ENCODE results near the gene USP9Y.
A peak's percentile ranks its signal among the peaks of the same experiment; 100 is the strongest.

Gene USP9Y

DNA sequence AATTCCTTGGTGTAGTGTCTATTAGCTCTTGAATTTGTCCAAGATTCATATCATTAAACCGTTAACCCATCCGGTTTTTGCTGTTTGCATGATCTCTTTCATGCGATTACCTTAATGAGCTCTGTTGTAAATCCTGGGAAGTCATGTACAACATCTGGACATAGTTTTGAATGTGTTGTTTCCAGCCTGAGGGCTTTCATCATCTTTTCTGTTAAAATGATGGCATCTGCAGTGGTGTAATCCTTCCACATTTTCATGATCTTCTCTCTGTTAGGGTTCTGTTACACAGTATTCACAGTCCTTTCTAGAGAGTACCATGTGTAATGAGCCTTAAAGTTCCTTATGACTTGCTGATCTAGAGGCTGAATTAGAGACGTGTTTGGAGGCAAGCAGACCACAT is 64.9 kb downstream of the USP9Y start:
- DNase-seq, result no peak

GRCh38 chrY:12784521-12784920 is 83.5 kb downstream of the USP9Y start:
- DNase-seq, result no peak

- DNase-seq, result no peak
Measured at GRCh38 chrY:12793999-12794398, 93.0 kb downstream of the USP9Y start.

GRCh38 chrY:12808046-12808445 is 107.0 kb downstream of the USP9Y start:
- no peak for DNase-seq

DNA sequence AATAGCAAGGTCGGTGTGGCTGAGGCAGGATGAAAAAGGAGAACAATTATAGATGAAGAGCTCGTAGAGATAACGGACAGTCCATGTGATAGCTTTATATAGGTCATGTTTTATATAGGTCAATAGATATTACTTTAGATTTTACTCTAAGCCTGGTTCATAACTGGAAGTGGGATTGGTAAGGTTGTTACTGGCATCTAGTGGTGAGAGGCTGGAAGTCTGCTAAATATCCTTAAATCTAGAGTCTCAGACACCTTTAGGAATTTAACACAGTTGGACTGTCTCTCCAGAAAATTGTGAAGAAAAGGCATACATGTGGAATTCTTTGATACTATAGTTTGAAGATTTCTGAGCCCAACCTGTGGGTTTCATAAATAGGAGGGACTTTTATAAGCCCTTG is 108.0 kb downstream of the USP9Y start:
- no peak for DNase-seq

- no peak for DNase-seq
Measured at GRCh38 chrY:12823408-12823807, 122.4 kb downstream of the USP9Y start.

DNA sequence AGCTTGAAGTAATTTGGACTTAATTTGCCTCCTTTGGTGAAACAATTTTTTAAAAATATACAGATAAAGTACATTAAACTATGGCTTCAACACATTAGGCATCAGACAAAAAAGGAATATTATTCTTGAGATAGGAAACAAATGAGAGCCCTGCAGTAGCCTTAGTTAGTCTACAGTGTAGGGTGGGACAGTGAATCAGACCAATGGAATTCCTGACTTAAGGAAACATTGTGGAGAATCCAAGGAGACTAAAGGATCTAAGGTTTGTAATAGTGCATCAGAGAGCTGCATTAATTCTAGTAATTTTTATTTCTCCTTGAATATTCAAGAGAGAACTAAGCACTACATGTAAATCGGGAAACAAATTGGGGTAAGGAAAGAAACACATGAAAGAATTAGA is 125.8 kb downstream of the USP9Y start:
- no peak for DNase-seq

DNA sequence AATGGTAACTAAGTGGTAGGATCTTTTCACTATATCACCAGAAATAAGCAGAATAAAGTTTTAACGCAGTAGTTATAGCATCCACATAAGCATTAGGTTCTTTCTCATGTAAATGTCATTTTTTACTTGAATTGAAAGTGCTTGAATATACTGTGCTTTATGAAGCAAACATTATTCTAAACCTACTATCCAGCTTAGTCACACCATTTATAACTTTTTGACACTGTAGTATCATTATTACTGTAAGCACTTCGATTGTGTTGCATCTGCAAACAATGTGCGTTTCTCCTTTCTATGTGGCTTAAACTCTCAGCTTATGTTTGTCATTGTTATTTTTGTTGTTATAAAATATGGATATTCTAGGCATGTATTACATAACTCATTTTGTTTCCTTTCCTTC is 132.3 kb downstream of the USP9Y start:
- DNase-seq, result no peak

GRCh38 chrY:12837550-12837949 is 136.5 kb downstream of the USP9Y start:
- DNase-seq, result no peak

DNA sequence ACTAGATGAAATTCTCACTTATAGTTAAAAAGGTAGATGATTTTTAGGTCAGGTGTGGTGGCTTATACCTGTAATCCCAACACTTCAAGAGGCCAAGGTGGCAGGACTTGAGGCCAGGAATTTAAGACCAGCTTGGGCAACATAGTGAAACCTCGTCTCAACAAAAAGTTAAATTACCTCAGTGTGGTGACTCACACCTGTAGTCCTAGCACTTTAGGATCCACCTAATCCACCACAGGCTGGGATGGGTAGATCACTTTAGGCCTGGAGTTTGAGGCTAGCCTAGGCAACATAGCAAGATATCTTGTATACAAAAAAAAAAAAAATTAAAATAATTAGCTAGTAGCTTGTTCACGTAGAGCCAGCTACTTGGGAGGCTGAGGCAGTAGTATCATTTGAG is 140.3 kb downstream of the USP9Y start:
- no peak for DNase-seq

- no peak for DNase-seq
Measured at GRCh38 chrY:12846793-12847192, 145.8 kb downstream of the USP9Y start.

DNA sequence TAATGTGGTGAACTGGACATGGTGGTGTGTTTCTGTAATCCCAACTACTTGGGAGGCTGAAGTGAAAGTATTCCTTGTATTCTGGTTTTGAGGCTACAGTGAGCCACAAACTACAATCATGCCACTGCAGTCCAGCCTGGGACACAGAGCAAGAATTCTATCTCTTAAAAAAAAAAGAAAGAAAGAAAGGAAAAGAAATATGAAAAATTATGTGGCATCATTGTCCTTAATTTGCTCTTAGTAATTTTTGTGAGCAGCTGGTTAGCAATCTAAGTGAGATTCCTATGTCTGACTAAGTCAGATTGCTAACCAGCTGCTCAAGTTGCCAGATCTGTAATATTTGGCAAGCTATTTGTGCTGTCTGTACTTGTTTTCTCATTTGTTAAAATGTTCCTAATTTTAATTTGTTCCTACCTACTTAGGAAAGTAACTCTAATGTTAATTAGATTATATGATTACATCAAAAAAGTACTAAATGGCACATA is 154.8 kb downstream of the USP9Y start:
- no peak for DNase-seq

DNA sequence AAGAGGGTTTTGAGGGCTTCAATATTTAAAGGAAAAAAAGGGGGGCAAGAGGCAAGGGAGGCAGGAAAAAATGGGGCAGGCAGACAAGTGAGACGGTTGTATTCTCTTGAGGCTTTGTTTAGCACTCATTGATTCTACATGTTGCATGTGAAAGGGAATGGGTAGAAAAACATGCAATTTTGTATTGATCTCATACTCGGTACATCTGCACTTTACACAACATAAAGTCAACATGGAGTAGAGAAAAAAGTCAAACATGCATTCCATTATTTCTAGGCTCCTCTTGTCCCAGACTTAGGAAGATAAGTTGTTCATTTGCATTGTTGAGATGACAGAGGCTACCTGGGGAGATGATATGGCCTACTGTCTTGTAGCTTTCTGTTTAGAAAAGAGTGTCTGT is 166.9 kb downstream of the USP9Y start:
- DNase-seq, result no peak

GRCh38 chrY:12896973-12897372 is 195.9 kb downstream of the USP9Y start:
- no peak for DNase-seq

DNA sequence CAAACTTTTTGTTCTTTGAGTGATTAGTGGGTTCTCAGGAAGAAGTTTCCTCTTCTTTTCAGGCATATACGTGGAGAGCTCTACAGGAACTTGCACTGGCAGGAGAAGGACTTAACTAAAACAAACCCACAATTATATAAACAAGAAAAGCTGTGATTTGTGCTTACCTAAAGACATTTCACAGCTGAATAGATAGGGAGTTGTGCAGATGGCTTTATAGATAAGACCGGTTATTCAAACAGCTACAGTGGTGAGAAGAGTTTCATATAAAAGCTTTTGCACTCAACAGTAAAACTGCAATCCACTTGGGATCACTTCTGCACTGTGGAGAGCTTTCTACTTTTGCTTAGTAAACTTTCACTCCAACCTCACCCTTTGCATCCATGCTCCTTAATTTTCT is 197.6 kb downstream of the USP9Y start:
- no peak for DNase-seq

GRCh38 chrY:12904618-12905516 is 203.8 kb downstream of the USP9Y start, which contains the start of gene DDX3Y:
TSS of gene DDX3Y (plus strand) at chrY:12904868. CDS start at chrY:12904937, 69 bp downstream.
- peak; percentile 21 to 62 (median 55) for DNase-seq

DNA sequence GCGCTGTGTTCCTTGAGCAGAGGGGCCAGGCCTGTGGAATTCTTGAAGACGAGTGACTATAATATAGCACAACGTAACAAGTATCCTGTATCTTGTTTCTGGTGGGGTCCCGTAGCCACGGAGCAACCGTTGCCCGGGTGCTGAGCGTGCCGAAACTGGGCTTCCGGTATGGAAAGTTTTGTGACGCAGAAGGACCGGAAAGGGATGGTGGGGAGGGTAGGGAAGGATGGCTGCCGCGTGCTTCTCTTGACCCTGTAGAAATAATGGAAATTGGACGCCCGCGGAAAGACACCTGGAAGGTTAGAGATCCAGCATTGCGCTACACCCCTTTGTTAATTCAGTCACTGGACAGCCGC is 204.5 kb downstream of the USP9Y start:
- DNase-seq, result peak; percentile 6 to 35 (median 28)

- DNase-seq, result no peak
Measured at GRCh38 chrY:12905895-12906294, 204.9 kb downstream of the USP9Y start.

Data from activated CD4-positive, CD25-positive, alpha-beta regulatory T cell (primary cell).